ENCODE measurements around the gene UPB1. TPM values are rescaled to one million over a fixed set of nuclear protein-coding genes. Genes with fewer than 3 reads are reported as not detected.

The UPB1 gene
- total RNA-seq, 1 experiment from 2014 or later, result 0.11 TPM

- Histone ChIP-seq H3K27ac (ENCODE audit: low read depth, low read length, poor library complexity, severe bottlenecking) (peak overlapping the region; percentile 34), H3K4me1 (ENCODE audit: insufficient read depth, low read length, poor library complexity, severe bottlenecking) (peaks cover 12% of the 10 kb centered on the region), H3K27me3 (replicated peaks; ENCODE audit: insufficient read depth, low read depth, low read length, poor library complexity) (no peaks in the 10 kb centered on the region), H3K36me3 (ENCODE audit: insufficient read depth, low read length, poor library complexity, severe bottlenecking) (no peaks in the 10 kb centered on the region), H3K9me3 (ENCODE audit: low read depth, low read length, poor library complexity, severe bottlenecking) (no peaks in the 10 kb centered on the region), H3K4me3 (ENCODE audit: low read depth, low read length, poor library complexity, severe bottlenecking) (no peak overlapping the region)
- CTCF ChIA-PET, result interaction anchor here (0.5 to 0.7 kb wide), 2 partner anchors 14 to 56 kb away, joined by 3 to 6 read pairs; no protein-coding TSS in a partner anchor
- POLR2A ChIA-PET (ENCODE audit: low non-redundant PET), result no interaction called here
- intact Hi-C loops (cut with micrococcal nuclease; ENCODE audit: unreplicated experiment), result no loop called here
- DNase-seq (ENCODE audit: low spot score), result no peak
- no TSS peak for BruUV-seq (replicated peaks)
- TF ChIP-seq EZH2 (IDR thresholded peaks at IDR 0.05; ENCODE audit: borderline replicate concordance, low read depth, low read length, poor library complexity, severe bottlenecking), result no peak
- TF ChIP-seq CTCF (conservative IDR thresholded peaks at IDR 0.05; ENCODE audit: low read depth, low read length), result no peak
These were observed 27.8 kb upstream of the UPB1 start for GRCh38 chr22:24467340-24467739.

- CTCF ChIA-PET, result no interaction called here
- TF ChIP-seq EZH2 (IDR thresholded peaks at IDR 0.05; ENCODE audit: borderline replicate concordance, low read depth, low read length, poor library complexity, severe bottlenecking) (no peak), CTCF (conservative IDR thresholded peaks at IDR 0.05; ENCODE audit: low read depth, low read length) (no peak)
- H3K9me3 ChIP-seq (ENCODE audit: low read depth, low read length, poor library complexity, severe bottlenecking), result no peaks in the 10 kb centered on the region
- DNase-seq (ENCODE audit: low spot score), result no peak
- no peak overlapping the region for H3K4me3 ChIP-seq (ENCODE audit: low read depth, low read length, poor library complexity, severe bottlenecking)
- POLR2A ChIA-PET (ENCODE audit: low non-redundant PET), result no interaction called here
- no peaks in the 10 kb centered on the region for H3K27me3 ChIP-seq (replicated peaks; ENCODE audit: insufficient read depth, low read depth, low read length, poor library complexity)
- no peaks in the 10 kb centered on the region for H3K36me3 ChIP-seq (ENCODE audit: insufficient read depth, low read length, poor library complexity, severe bottlenecking)
- H3K27ac ChIP-seq (ENCODE audit: low read depth, low read length, poor library complexity, severe bottlenecking), result no peak overlapping the region
- intact Hi-C loops (cut with micrococcal nuclease; ENCODE audit: unreplicated experiment), result no loop called here
- BruUV-seq (replicated peaks), result no TSS peak
- peaks cover 8% of the 10 kb centered on the region for H3K4me1 ChIP-seq (ENCODE audit: insufficient read depth, low read length, poor library complexity, severe bottlenecking)
These were observed 23.6 kb upstream of the UPB1 start for GRCh38 chr22:24471570-24471969.

- no peak for DNase-seq (ENCODE audit: low spot score)
- H3K9me3 ChIP-seq (ENCODE audit: low read depth, low read length, poor library complexity, severe bottlenecking), result no peaks in the 10 kb centered on the region
- H3K4me1 ChIP-seq (ENCODE audit: insufficient read depth, low read length, poor library complexity, severe bottlenecking), result no peaks in the 10 kb centered on the region
- H3K27ac ChIP-seq (ENCODE audit: low read depth, low read length, poor library complexity, severe bottlenecking), result no peak overlapping the region
- H3K27me3 ChIP-seq (replicated peaks; ENCODE audit: insufficient read depth, low read depth, low read length, poor library complexity), result no peaks in the 10 kb centered on the region
- TF ChIP-seq EZH2 (IDR thresholded peaks at IDR 0.05; ENCODE audit: borderline replicate concordance, low read depth, low read length, poor library complexity, severe bottlenecking) (no peak), CTCF (conservative IDR thresholded peaks at IDR 0.05; ENCODE audit: low read depth, low read length) (no peak)
- CTCF ChIA-PET, result no interaction called here
- H3K36me3 ChIP-seq (ENCODE audit: insufficient read depth, low read length, poor library complexity, severe bottlenecking), result no peaks in the 10 kb centered on the region
- no peak overlapping the region for H3K4me3 ChIP-seq (ENCODE audit: low read depth, low read length, poor library complexity, severe bottlenecking)
- intact Hi-C loops (cut with micrococcal nuclease; ENCODE audit: unreplicated experiment), result no loop called here
- POLR2A ChIA-PET (ENCODE audit: low non-redundant PET), result no interaction called here
- no TSS peak for BruUV-seq (replicated peaks)
These were observed 21.8 kb upstream of the UPB1 start for GRCh38 chr22:24473284-24473683.

All from A673 (cell line).